ENCODE results near the gene RPS14.

RPS14 gene

DNA sequence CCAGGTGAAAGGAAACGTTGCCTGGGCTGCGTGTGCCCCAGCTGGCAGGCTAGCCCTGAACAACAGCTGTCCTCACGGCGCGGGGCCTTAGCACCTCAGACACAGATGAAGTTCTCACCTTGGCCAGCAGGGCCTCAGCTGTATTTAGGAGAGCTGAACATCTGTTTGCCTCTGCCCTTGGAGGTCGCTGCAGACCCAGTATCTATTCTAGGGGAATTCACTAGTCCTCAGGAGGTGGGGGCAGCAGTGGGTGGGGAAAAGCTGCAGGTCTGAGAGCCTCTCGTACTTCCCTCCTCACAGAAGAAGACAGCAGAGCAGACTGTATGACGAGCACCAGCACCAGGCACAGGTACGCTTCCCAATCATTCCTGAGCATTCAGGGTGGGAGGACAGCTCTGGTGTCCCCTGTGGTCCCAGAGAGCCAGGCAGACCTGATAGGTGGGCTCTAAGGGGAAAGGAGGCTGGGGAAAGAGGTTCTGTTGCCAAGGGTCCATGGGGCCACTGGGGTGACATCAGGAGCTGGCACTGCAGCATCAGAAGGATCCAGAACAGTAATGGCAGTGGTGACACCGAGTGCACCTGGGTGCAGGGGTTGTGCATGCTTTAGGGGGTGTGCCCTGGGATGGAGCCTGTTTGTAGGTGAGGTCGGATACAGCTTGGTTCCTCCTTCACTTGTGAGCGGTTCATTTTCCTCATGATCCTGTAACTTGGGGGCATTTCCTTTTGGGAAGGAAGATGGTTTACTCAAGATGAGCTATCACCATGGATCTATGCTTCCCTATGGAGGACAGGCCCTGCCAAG, 50.6 kb downstream of the RPS14 start:
- DNase-seq: no peak

DNA sequence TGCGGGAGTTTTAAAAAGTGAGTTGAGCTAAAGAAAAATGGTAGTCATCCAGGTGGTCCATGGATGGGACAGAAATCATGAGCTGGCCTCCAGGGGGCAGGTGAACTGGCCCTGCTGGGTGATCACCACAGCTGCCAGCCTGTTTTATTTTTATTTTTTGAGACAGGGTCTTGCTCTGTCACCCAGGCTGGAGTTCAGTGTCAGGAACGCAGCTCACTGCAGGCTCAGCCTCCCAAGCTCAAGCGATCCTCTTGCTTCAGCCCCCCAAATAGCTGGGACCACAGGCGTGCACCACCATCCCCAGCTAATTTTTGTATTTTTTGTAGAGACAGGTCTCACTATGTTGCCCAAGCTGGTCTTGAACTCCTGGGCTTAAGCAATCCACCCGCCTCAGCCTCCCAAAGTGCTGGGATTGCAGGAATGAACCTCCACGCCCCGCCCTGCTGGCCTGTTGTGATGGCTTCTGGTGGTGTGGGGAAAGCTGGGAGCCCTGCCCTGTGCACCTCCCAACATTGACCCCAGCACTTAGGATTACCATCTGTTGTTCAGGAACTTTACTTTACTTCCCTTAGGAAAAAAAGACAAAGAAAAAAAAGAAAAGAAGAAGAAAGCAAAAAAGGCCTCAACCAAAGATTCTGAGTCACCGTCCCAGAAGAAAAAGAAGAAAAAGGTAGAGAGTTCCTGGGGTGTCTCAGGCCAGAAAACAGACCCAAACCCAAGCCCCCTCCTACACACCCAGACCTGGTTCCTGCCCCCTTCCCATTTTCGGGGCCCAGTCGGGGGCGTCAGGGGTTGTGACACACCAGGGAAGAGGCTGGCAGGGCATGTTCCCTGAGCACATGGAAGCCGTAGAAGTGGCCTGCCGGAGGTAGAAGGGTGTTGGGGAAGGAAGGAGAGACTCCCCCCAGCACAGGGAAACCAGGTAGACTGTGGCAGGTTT, 51.5 kb downstream of the RPS14 start:
- no peak for DNase-seq

DNA sequence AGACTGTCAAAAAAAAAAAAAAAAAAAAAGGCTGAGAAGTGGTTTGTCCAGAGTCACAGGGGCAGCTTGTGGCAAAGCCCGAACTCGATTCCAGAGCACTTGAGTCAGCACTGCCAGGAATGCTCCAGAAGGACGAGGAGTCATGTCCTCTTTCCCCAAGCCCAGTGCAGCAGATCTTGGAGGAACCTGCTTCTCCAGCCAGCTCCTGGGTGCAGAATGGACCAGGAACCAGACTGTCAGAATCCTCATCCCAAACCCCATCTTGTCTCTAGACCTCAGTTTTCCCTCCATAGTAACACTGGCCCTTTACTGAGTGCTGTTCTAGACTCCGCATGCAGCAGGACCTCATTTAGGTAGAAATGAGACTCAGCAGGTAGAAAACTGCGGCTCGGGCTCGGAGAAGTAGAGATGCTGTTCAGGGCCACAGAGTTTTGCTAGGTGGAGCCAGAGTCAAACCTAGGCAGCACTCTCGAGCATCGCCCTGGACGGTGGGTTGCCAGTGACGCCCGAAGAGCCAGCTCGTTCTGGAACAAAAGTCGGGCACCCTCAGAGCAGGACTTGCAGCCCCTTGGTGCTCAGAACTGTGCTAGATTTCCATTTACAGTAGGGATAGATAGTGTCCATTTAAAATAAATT, 52.3 kb downstream of the RPS14 start:
- no peak for DNase-seq

DNA sequence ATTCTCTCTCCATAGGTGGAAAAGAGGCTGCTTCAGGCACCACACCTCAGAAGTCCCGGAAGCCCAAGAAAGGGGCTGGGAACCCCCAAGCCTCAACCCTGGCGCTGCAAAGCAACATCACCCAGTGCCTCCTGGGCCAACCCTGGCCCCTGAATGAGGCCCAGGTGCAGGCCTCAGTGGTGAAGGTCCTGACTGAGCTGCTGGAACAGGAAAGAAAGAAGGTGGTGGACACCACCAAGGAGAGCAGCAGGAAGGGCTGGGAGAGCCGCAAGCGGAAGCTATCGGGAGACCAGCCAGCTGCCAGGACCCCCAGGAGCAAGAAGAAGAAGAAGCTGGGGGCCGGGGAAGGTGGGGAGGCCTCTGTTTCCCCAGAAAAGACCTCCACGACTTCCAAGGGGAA, 53.3 kb downstream of the RPS14 start:
- DNase-seq: no peak

DNA sequence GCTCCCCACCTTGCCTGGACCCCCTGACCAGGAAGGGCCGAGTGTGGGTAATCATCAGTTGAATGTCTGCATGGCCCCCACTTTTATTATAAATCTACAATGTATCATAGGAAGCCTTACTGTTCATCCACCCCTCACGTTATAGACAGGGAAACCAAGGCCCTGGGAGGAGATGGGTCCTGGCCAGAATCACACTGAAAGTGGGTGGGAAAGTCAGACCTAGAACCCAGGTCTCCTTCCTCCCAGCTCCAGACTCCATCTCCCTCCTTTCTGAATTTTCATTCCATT, 53.9 kb downstream of the RPS14 start:
- no peak for DNase-seq

DNA sequence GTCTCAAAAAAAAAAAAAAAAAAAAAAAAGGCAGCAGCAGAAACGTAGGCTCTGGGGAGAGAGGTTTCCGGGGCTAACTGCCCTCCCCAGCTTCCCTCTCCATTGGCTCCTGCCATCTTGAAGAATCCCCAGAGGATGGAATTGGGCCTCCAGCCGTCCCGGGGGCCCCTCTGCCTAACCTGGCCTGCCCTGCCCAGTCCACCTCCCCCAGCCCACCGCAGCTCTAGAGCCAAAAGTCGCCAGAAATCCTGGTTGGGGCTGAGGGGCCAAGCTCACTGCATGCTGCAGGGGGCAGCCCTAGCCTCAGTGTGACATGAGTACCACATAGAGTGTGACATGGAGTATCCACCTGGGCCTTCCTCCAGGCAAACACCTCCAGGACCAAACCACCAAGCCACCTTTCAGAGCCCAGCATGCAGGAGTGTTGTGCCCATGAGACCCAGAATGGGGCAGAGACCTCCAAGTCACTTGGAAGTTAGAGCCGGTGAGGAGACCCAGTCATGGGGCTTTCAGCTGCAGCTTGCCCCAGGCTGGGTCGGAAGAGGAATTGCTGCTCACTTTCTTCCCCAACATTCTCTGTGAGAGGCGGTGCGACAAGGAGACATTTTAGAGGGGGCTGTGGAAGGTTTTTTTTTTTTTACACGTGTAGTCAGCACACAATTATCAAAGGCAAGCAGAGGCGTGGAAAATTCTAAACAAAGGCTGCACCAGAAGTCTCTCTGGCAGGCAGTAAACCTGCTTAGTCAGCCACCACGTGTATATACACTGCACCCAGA, 54.4 kb downstream of the RPS14 start:
- no peak for DNase-seq

DNA sequence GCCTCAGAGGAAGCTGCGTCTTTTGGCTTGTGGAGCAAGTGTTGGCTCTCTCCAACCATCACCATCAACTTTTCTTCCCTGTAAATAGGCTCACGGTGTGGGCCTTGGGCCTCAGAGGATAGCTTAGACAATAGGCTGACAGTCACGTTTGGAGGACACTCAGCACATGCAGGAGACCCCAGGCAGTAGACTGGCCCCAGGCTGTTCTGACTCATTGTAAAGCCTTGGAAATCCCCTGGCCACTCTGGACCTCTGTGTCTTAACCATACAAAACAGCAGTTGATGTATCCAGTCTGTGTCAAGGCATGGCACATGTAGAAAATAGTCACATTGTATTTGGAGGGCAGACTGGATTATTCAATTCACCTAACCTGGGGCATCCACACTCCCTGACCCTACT, 55.4 kb downstream of the RPS14 start:
- no peak for DNase-seq

DNA sequence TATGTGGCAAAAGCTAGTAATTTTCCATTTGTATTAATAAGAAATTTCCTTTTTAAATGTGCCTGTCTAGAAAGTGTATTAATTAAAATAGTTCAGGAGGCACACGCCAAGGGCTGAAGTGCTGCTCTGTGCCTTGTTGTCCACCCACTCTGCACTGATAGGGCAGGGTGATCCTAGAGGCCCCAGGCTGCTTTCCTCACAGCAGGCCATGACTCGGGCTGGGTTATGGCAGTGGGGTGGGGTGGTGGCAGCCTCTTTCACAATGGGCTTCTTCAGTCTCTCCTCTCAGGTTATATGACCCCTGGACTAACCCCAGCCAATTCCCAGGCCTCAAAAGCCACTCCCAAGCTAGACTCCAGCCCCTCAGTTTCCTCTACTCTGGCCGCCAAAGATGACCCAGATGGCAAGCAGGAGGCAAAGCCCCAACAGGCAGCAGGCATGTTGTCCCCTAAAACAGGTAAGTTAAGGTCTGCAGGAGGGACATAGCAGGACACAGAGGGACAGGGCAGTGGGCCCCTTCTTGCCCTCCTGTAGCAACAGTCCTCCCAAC, 56.4 kb downstream of the RPS14 start:
- no peak for DNase-seq

DNA sequence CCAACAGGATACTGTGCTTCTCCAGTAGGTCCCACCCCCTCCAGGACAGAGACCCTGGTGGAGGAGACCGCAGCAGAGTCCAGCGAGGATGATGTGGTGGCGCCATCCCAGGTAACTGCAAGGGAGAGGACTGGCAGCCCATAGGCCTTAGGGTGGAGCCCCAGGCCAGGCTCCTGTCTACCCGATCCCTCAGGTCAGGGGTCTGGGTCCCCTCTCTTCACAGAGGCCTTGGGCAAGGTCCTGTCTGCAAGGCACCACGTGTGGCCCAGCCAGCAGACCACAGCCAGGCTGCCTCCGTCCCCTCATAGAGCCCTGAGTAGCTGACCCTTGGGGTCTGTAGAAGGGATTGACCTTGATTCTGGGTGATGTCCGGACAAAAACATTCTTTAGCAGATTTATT, 56.9 kb downstream of the RPS14 start:
- no peak for DNase-seq

All from T-helper 9 cell (primary cell).